ENCODE data around the gene LOXL4.

The LOXL4 gene

DNA sequence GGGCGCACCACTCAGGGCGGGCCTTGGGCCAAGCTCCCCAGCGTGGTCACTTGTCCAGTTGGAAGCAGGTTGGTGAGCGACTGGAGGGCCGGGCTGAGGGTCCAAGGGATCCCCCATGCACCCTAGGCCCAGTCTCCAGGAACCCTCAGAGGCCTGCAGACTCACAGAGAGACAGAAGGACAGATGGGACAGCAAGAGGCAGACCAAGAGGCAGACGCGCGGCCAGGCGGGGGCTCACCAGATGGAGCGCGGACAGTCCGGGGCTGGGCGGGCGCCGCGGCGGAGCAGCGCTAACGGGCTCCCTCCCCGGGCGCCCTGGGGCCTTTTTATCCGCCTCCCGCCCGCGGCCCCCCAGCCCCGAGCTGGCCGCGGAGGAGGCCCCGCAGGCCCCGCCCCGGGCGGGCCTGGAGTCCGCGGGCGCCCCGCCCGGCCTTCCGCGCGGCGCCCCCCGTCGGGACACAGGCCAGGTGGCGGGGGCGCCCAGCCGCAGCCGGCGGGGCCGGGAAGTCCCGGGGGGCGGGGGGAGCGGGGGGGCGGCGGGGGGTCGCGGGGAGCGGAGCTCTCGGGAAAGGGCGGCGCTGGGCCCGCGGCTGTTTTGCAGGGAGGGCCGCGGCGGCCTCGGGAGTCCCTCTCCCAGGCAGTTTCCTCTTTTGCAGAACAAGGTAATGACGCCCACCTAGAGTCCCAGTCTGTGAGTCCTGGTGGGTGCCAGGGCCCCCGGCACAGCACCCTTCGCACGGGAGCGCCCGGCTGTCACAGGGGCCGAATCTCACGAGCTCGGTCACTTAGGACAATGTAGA is at the start of gene LOXL4:
Gene LOXL4, minus strand, starts transcription at position 301 of the 800 bp plus-strand sequence. CDS start 5,175 bp downstream, outside the sequence.
- peak; percentile 49 to 54 for DNase-seq

- DNase-seq: peak; percentile 42 to 52
Observed at GRCh38 chr10:98316661-98317060, 48.7 kb upstream of the LOXL4 start.

DNA sequence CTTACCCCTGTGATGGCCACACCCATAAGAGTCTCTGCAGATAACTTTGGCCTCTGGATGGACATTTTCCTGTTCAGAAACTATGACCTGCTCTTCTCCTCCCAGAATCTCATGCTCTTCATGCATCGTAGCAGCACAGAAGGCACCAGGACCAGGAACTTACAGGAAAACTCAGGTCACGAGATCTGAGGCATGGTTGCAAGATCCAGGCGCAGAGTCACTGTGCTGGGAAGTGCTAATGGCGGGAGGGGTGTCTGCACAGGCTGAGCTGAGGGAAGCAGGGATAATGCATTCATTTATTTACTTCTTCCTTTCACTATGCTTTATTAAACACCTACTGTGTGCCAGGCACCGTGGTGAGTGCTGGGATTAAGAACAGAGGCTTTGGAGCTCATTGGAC is 48.2 kb upstream of the LOXL4 start:
- DNase-seq: no peak

DNA sequence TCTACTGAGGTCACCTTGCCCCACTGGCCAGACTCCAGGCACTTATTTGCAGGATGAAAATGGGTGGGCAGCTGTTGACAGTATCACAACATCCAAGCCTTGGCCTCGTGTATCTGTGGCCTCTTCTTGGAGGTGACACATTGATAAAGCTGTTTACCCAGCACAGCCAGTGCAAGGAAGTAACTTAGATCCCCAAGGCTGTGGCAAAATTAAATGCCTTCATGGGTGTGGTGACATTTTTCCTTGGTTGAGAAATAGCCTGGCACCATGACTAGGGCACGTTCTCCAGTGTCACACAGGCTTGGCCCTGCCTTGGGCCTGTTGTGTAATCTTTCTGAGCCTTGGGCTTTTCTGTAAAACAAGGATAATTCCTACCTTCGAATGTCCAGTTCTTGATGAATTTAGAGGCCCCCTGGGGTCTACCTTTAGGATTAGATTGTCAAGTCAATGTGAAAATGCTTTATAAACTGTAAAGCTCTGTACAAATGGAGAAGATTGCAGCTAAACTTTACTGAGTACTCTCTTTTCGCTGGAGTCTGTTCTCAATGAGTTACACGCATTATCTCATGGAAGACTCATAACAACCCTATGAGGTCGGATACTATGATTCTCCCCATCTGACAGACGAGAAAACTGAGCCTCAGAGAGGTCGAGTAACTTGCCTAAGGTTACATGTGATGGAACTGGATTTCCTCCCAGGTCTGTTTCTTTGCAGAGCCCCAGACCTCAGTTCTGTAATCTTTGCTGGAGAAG is 46.7 kb upstream of the LOXL4 start:
- DNase-seq: no peak

GRCh38 chr10:98313598-98313997 is 45.6 kb upstream of the LOXL4 start:
- DNase-seq: no peak

- no peak for DNase-seq
Observed at GRCh38 chr10:98312822-98313221, 44.8 kb upstream of the LOXL4 start.

DNA sequence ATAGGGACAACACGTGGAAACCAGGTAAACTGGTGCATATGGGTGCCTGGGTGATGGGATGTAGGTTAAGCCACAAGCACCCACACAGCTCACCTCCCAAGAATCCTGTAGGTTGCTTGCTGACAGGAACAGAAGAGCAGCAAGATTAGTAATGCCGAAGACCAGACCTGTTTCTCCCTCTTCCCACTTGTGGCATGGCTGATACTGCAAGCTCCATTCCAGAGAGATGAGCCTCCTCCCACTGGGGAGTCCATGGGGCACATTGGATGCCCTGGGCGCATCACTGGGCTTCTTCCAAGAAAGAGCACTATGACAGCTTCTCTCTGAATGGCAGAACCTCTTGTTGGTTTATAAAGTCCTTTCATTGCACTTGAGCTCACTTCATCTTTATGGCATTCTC is 44.4 kb upstream of the LOXL4 start:
- no peak for DNase-seq

DNA sequence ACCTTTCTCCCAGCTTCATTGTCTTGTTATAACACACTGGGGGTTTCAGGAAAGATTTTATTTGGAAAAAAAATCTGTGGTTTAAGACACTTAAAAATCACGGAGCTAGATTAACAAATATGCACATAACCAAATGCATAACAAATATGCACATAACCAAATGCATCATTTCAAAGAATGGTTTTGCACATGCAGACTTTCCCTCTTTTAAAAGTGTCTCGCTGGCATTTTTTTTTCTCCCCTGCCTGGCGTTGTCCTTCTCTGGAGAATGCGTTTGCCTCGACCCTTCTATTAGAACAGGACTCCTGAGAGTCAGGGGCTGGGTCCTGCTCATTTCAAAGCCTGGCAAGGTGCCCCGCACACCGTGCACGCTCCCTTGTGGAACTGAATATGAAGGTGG is 42.7 kb upstream of the LOXL4 start:
- DNase-seq: no peak

DNA sequence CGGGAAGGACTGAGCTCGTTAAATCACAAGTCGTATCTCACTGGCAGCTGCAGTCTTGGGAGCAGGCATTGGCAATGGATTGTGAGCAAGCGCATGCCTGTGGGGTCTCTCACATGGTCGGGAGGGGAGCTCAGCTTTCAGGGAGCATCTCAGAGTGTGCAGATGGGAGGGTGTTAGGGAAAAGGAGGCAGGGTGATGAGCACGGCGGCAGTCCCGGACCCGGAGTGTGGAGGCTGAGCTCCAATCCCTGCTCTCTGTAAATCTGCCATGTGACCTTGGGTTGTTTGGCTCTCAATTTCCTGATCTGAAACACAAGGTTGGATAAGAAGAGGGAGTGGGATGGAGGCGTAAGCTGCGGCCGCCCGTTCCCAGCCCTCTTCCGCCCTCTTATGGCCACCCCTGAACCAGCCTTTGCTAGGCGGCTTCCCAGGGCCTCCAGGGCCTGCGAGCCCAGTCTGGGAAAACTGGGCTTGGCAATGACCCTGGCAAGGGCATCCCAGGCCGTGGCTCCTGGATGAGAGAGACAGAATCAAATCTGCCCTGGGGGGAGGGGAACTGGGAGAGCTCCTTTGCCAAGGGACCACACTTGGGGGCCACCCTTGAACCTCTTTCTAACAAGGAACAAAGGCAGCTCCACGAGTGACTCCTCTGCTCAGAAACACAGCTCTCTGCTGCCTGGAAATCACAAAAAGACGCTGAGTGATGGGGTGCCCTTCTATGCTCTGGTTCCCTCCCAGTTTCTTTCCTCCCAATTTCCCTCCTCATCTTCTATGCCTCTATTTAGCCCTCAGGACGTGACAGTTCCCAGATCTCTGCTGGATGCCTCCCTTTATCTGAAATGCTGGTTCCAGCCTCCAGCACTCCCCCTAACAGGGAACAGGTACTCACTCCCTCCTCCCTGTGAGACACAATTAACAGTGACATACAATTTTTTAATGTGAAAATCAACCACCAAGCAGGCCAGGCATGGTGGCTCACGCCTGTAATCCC is 41.7 kb upstream of the LOXL4 start:
- DNase-seq: peak; percentile 56 to 72

DNA sequence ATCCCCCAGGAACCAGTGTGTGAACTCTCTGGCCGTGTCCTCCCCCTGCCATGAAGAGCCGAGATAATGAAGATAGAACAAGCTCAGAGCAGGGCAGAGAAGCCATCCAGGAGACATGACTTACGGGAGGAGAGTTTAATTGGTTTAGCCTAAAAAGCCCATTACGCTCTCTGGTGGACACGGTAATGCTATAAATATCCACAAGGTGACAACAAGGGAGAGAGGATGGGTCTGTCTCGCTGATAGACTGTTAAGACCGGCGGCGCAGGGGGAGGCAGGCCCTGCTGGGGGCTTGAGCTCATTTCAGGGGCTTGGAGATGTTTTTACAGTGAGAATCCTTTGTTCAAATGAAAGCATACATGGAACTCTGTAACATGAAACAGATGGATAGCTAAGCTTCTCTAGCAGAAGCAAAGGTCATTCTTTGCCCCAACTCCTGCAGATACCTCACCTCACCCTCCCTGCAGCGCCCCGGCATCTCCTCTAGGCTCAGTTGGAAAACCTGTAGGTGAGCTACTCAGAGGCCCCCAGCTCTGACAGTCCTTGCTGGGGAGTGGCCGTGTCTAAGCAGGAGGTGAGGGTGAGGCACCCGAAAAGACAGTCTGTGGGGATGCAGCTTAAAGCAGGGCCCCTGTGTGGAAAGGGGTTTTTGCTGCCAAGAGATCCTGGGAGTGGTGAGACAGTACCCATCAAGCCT is 40.8 kb upstream of the LOXL4 start:
- no peak for DNase-seq

- DNase-seq: no peak
Observed at GRCh38 chr10:98307916-98308541, 40.0 kb upstream of the LOXL4 start.

GRCh38 chr10:98306501-98306900 is 38.5 kb upstream of the LOXL4 start:
- DNase-seq: no peak

- no peak for DNase-seq
Observed at GRCh38 chr10:98303569-98303968, 35.6 kb upstream of the LOXL4 start.

GRCh38 chr10:98302741-98303365 is 34.9 kb upstream of the LOXL4 start:
- no peak for DNase-seq

DNA sequence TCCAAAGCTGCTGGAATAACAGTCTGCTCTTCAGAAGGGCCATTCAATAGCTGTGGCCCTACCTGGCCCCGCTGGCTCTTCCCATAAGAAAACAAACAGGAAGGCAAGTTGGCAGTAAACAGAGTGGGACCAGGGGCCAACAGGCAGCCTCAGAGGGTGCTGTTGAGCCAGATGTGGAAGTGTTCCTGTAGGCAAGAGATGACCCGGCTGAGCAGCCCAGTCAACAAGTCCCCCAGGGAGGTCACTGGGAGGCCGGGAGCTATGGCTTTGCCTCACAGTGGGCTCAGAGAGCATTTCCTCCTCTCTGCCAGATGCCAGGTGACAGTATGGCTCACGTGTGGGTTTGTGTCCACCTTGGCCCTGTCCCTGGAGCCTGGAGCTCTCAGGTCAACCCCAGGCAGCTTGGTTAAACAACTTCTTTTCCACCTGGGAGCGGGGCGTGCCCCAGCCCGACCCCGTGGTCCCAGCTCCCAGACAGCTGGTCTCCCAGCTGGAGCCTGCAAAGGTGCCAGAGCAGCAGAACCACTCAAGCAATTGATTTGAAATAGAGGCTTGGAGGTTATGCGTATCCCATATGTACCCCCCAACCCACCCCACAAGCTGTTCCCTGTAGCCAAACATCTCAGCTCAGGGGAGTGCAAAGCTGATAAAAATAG is 33.8 kb upstream of the LOXL4 start:
- no peak for DNase-seq

GRCh38 chr10:98300526-98301229 is 32.7 kb upstream of the LOXL4 start:
- DNase-seq: no peak

DNA sequence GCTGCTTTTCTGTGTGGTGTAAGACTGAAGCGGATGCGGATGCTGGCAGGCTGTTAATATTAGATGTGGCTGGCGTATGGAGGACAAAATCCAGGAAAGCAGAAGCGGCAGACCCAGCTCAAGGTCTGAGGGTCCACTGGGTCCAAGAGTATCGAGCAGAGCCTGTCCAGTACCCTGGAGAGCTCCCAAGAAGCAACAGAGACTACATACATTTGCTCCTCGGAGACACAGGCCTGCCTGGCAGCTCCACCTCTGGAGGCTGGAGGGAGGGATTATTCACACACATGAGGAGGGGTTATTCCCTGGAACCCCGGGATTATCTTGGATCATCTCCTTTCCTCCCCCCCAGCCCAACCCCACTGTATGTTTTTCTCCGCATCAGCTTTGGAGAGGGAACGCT is 31.3 kb upstream of the LOXL4 start:
- DNase-seq: peak; percentile 11 to 16

DNA sequence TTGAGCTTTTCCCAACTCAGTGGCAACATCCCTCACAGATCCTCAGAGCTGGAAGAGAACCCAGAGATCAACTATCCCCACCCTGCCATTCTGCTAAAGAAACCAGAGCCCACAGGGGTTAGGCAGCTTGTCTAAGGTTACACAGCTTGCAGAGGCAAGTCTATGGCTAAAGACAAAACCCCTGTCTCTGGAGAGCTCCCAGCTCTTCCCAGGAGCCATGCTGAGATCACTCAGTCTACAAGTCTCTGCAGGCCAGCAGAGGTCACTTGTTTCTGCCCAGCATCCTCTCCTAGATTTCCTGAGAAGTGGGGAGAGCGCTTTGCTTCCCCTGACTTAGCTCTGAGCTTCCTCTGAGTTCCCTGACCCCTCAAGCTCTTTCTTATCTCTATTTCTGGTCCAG is 28.5 kb upstream of the LOXL4 start:
- no peak for DNase-seq

DNA sequence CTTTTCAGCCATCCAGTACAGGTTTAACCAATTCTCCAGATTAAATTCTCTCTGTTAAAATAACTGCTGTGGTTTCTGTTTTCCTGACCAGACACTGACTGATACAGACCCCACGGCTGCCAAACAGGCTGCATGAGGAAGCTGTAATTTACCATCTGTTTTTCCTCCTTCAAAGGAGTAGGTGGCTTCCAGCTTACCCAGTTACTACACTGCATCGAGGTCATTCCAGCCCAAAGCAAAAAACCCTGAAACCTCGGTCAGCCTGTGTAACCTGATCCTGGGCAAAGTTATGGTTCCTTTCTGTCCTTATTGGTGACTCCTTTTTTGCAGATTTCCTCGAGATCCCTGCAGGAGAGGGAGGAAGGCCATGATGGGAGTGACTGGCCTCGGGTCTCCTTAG is 27.9 kb upstream of the LOXL4 start:
- DNase-seq: peak; percentile 60 to 65

DNA sequence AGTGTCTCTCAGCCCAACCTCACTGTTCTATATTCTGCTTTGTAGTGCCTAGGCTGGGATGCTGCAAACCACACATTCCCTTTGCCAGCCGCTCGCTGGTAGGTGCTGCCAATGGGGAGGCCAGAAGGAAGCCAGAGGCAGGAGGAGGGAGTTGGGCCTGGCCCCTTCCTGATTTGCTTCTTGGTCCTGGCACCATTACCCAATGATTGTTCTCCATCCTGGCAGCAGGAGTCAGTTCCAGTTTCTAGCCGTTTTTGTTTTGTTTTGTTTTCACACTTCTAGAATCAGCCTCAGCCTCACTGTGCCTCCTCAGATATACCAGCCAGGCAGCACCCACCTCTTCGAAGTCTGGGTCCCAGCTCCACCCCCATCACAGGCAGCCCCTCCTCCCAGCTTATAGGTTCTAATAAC is 27.4 kb upstream of the LOXL4 start:
- DNase-seq: peak in 1 of 2 experiments; percentile 22

Measured in Kasumi-1 (cell line).